HG03354 (cell line): ENCODE results near the gene MRFAP1.
A peak's percentile ranks its signal among the peaks of the same experiment; 100 is the strongest.
"Not testable (repeated sequence)": the region's sequence is repeated elsewhere in the genome, so short reads cannot be mapped to it uniquely, and the experiment has no call there.

ENCODE experiments used
- ATAC-seq: cut with Tn5 transposase; IDR thresholded peaks from one replicate; pipeline ENCODE4 v1.9.1; 2021; ENCODE audit warnings: mild to moderate bottlenecking; ENCODE audit not compliant: unreplicated experiment, poor library complexity, severe bottlenecking

The MRFAP1 gene

DNA sequence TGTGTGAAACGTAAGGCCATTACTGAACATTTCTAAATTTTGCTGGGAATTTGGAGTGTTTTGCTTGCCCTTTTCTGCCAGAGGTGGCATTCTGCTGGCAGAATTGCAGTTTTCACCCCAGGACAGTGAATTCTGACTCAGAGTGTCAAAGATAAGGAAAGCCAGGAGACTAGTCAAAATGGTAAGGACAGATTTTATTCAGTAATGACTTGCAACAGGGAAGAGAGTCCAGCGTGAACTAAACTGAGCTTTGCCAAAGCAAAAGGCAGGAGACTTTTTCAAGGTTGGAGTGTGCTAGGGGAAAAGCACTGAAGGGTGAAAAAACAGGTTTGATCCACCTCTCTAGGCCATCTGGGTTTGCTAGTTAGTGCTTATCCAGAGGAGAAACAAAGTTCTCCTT lies 19.4 kb downstream of the MRFAP1 start:
- ATAC-seq: no peak

DNA sequence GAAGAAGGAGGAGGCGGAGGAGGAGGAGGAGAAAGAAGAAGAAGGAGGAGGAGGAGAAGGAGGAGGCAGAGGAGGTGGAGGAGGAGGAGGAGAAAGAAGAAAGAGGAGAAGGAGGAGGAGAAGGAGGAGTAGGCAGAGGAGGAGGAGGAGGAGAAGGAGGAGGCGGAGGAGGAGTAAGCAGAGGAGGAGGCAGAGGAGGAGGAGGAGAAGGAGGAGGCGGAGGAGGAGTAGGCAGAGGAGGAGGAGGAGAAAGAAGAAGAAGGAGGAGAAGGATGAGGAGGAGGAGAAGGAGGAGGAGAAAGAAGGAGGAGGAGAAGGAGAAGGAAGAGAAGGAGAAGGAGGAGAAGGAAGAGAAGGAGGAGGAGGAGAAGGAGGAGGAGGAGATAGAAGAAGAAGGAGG lies 19.9 kb downstream of the MRFAP1 start:
- ATAC-seq: no peak

DNA sequence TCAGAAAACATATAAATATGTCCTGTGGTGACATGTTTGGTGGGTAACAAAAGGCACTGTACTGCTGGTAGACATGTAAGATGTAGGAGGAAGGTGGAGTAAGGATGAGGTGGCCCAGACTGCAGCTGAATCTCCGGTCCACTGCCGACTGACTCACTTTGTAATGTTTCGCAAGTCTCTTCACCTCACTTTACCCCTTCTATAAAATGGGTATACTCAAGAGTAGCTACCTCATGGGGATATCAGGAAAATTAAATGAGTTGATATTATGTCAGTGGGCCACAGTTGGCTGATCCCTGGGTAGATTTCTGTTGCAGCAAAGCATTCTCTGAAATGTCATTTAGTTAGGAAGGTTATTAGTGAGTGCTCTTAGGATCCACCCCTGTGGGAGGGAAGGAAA lies 22.1 kb downstream of the MRFAP1 start:
- no peak for ATAC-seq

DNA sequence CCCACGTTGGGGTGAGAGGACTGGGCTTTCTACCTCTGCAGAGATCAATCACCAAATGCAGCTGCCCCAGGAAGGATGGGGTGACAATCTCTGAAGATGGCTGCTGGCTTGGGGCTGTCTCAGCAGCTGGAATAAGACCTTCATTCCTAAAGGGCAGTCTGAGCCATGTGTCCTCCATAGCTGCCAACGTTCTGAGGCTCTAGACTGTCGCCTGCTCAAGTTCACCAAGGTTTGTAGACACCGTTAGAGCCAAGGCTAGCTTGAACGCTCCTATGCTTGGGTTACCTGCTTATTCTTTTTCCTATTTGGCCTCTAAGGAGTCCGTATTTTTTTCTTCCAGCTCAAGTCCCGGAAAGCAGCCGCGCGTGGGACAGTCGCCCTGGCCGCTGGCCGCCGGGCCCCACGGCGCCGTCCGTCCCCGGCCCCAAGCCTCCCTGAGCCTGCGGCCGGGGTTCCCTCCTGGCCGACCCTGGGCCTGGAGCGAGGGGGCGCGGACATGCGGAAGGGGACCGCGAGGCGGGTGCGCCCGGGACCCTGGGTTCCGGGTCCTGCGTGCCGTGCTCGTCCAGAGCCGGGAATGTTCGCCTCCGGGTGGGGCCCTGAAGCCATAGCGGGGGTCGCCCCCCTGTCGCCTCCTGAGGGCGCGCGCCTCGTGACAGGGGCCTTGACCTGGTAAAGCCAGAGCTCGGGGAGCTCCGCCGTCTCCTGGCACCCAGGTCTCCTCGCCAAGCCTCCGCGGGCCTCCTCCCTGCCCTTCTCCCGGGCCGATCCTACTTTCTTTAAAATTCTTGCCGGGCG lies 23.3 kb downstream of the MRFAP1 start:
- ATAC-seq: no peak

DNA sequence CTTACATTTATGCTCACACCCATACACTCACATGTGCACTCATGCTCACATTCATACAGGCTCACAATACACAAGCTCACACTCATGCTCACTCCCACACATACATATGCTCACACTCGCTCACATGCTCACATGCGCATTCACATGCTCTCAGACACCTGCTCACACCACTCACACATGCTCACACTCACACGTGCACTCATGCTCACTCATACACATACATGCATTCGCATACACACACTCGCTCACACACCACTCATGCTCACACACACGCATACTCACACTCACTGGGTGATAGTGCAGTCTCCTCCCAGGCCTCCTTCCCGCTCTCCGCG lies 24.8 kb downstream of the MRFAP1 start:
- no peak for ATAC-seq

DNA sequence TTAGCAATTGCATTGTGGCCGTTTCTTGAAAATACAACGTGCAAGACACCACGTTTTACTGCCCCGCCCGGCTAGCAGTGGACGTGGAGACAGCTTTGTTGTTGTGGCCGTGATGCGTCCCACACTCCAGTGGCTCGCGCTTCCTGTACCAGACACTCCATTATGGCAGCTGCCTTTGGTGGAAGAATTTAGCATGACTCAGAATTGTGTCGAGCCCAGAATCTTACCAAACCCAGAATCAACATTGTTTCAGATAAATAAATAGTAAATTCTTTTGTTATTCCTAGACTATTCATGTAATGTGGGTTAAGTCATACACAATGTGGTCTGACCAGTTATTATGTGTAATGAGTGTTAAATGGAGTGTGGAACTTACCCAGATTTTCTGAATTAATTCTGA lies 27.9 kb downstream of the MRFAP1 start:
- ATAC-seq: no peak

DNA sequence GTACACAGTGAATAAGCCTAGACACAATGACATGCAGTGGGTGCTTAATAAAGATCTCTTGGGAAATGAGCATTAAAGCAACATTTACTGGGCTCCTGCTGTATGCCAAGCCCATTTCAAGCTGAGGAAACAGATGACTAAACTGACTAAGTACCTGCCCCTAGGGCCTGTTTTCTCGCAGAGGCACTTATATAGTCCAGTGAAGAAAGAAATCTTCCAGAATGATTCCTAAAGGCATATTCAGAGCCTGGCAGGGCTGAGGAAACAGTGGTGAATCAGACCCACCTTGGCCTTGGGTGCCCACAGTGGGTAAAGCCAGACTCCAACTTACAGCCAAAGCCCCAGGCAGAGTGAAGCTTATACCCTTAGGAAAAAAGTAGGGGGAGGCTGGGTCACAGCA lies 31.2 kb downstream of the MRFAP1 start:
- ATAC-seq: no peak

DNA sequence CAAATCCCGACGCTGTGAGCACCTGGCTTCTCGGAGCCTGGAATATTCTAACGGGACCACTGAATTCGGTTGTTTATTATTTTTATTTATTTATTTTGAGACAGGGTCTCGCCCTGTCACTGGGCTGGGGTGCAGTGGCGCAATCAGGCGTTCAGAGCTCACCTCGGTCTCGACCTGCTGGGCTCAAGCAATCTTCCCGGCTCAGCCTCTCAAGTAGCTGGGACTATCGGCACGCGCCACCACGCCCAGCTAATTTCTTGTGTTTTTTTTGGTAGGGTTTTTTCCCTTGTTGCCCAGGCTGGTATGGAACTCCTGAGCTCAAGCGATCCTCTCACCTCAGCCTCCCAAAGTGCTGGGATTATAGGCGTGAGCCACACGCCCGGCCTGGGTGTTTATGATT lies 31.6 kb downstream of the MRFAP1 start:
- ATAC-seq: no peak

DNA sequence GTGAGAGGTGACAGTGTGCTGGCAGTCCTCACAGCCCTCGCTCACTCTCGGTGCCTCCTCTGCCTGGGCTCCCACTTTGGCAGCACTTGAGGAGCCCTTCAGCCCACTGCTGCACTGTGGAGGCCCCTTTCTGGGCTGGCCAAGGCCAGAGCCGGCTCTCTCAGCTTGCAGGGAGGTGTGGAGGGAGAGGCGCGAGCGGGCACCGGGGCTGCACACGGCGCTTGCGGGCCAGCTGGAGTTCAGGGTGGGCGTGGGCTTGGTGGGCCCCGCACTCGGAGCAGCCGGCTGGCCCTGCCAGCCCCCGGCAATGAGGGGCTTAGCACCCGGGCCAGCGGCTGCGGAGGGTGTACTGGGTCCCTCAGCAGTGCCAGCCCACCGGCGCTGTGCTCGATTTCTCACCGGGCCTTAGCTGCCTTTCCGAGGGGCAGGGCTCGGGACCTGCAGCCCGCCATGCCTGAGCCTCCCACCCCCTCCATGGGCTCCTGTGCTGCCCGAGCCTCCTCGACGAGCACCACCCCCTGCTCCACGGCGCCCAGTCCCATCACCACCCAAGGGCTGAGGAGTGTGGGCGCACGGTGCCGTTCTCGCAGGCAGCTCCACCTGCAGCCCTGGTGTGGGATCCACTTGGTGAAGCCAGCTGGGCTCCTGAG lies 32.2 kb downstream of the MRFAP1 start:
- not testable (repeated sequence) for ATAC-seq

DNA sequence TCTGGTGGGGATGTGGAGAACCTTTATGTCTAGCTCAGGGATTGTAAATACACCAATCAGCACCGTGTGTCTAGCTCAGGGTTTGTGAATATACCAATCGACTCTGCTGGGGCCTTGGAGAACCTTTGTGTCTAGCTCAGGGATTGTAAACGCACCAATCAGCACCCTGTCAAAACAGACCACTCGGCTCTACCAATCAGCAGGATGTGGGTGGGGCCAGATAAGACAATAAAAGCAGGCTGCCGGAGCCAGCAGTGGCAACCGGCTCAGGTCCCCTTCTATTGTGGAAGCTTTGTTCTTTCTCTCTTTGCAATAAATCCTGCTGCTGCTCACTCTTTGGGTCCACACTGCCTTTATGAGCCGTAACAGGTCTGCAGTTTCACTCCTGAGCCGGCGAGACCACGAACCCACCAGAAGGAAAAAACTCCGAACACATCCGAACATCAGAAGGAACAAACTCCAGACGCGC lies 32.7 kb downstream of the MRFAP1 start:
- ATAC-seq: not testable (repeated sequence)

DNA sequence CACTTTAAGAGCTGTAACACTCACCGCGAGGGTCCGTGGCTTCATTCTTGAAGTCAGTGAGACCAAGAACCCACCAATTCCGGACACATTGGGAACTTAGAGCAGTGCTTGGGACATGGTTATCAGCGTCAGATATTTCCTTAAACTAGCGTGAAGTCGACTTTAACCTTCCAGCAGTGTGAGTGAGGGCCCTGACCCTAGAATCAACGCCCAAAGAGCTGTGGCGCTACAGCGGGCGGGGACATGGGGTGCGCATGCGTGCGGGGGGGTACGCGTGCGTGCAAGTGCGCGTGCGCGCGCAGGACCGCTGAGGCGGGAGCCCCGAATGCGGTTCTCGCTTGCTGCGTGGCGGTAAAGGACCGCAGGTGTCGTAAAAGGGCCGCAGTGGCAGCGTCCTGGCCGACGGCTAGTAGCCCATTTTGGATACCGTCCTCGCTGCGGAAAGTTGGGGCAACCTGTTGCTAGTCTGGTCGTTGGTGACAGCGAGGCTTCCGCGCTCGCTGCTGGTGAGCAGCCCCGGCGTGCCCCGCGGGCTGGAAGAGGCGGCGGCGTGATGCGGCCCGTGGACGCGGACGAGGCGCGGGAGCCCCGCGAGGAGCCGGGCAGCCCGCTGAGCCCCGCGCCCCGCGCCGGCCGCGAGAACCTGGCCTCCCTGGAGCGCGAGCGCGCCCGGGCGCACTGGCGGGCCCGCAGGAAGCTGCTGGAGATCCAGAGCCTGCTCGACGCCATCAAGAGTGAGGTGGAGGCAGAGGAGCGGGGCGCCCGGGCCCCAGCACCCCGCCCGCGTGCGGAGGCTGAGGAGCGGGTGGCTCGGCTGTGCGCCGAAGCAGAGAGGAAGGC lies 33.4 kb downstream of the MRFAP1 start:
- peak; percentile 81 for ATAC-seq

DNA sequence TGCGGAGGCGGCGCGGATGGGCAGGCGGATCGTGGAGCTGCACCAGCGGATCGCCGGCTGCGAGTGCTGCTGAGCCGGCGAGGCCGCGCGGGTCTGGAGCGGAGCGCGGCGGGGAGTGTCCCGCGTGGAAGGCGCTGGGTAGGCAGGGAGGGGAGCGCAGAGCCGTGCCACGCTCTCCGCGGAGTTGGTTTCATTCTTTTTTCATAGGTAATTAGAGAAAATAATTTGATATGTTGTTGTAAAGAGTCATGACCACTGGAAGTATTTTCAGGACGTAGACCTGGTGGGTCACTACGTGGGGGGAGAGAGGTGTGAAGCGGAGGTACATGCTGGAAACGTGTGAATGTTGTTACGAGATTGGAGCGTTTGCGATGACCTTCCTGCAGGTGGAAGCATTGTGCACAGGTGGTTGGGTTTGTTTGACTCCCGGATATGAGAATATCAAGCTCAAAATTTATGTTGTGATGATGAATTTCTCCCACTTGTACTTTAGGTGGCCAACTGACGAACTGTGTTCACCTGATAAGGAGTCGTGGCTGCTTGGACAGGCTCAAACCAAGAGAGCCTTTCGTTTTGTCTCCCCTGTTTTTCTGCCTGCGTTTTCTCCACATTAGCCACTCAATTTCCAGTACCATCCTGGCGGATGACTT lies 34.1 kb downstream of the MRFAP1 start:
- peak; percentile 47 for ATAC-seq

DNA sequence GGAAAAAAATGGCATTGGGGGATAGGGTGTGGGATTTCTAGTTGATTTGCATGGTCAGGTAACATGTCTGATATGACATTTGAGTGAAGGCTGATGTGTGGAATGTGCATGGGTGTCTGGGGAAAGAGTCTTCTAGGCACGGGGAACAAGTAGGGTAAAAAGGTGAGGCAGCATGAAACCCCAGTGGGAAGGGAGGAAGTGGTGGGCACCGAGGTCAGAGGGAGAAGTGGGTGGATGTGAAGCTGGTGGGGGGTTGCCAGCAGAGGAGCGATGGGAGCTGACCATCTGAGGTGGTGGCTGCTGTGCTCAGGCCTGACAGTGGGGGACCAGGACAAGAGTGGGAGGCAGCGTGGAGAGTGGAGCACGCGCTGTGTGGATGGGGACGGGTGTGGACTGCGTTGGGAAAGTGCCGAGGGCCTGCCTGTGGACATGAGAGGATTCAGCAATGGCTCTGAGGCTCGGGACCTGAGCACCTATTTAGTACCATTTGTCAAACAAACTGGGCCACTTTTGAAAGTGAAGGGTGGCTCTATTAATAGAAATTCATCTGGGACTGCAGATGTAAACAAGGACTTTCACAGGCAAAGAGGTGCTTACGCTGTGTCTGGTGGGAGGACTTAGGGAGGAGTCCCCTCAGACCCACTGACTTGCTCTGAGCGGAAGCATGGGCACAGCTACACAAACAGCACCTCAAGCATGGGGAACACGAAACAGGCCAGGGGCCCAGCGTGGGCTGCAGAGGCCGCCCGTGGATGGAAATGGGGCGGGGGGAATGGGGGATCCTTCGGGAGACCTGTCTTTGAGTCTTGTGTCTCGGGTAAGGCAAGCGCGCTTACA lies 36.5 kb downstream of the MRFAP1 start:
- no peak for ATAC-seq

DNA sequence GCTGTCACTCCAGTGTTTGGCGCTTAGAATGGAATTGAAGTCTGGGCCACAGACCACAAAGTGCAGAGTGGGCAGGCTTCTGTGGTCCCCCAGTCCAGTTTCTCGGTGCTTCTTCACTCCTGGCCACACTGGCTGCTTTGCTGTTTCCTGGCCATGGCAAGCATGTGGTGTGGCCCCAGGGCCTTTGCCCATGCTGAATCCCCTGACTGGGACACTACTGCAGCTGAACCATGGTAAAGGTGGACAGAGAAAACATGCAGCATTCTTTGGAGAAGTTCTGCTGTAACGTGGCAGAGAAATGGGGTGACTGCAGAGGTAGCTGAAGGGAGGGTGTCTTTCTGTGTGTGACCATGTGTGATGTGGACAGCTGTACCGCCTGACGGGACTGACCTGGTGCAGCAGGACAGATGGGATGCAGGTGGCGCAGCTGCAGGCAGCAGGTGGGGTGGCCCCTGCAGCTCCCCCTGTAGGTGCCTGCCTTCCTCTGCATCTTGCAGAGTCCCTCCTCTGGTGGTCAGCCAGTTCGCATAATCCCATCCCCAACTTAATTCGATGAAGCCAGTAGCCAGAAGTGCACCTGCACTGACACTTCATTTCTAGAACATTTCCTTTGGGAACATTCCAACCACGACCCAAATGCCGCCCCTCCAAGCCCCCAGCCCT lies 40.0 kb downstream of the MRFAP1 start:
- ATAC-seq: no peak

DNA sequence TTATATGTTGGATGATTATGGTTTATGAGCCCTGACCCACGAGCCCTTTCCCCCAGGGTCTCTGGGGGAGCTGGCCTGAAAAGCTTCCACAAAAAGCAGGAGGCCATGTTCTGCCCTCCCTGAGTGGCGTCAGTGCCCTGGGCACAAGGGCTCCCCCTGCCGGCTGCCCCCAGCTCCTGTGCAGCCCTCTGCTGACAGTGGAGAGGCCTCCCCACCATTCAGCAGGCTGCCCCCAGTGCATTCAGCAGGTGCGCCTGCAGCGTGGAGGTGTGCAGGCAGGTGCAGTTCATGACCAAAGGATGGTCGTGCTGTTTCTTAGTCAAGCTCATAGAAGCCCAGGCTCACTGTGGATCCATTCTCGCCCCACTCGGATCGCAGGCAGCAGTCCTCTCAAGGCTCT lies 40.7 kb downstream of the MRFAP1 start:
- ATAC-seq: no peak

DNA sequence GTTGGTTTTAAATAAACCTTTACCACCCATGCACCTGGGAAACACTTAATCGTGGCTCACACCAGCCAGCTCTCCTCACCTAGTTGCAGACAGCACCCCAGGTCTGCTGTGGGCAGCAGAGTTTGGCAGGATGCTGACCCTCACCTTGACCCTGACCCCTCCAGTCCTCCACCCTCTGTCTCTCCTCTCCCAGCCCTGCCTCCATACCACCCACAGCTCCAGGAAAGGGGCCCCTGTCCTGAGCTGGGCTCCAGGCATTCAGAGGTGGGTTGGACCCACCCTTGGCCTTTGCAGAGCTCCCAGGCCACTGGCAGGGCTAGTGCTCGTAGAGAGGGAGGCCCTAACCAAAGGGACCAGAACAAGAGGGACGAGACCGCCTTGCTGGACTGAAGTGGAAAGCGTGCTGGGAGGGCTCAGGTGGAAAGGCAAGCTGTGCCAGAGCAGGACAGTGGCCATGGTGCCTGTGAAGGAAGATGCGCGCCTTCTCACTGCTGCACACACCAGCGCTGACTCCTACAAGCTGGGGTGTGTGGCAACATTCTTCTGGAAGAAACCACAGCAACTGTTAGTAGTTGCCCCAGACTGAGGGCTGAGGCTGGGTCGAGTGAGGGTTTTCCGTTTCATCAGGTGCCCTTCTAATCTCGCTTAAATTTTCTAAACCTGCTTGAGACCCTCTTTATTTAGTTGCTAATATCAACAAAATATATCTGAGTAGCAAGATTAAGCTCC lies 42.5 kb downstream of the MRFAP1 start:
- ATAC-seq: no peak

DNA sequence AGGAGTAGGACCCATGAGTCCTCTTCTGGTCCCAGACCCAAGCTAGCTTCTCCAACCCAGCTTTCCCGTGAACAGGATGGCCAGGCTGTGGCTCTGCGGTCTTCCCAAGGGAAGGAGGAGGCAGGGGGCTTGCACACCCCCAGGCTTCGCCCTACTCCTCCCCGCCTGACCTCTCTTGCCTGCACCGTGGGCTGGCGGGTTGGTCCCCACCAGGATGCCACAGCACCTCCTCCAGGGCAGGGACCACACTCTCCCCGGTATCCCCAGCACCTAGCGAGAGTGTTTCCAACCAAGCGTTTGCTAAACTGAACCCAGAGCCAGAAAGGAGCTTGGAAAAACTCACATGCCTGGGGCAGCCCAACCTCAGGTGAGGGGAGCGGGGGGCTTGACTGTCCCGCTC lies 44.2 kb downstream of the MRFAP1 start:
- no peak for ATAC-seq

DNA sequence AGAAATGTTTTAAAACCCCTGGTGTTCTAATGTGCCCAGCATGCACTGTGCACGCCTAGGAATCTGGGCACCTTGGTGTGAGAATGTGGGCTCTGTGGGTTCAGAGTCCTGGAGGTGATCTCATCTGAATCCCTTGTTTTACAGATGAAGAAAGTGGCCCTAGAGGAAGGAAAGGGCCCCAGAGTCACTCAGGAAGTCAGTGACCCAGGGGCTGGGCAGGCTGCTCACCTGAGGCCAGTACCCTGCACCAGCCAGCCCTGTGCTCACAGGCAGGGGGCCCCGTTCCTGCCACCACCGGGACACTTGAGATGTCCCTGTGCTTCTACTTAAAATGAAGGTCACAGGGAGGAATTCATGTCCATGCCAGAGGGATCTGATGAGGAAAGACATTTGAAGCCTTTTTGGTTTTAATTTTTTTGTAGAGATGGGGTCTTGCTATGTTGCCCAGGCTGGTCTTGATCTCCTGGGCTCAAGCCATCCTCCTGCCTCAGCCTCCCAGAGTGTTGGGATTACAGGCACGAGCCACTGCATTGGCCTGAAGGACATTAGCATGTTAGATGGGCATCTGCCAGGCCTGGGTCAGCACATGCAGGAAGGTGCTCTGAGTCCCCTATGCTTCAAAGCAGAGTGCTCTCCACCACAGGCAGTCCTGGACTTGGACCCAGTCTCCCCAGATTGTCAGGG lies 45.8 kb downstream of the MRFAP1 start:
- ATAC-seq: no peak
